ENCODE results near the gene AREG.

DNA sequence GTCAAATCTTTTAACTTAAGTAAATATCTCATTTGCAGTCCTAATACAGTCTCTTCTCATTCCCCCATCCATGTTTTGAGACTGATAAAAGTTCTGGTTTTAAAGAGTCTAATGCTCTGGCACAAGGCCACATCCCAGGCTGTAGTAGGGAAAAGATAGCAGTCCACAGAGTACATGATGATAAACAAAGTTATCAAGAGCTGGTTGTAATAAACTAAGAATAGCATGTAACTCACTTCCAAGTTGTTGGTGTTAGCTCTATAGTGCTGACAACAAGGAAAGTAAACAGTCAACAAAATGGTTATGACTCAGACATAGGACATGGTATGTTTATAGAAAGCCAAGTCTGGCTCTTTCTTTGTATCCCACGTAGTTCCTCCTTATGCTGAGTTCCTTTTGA lies 21.8 kb upstream of the AREG start:
- TF ChIP-seq, protein P1, sequence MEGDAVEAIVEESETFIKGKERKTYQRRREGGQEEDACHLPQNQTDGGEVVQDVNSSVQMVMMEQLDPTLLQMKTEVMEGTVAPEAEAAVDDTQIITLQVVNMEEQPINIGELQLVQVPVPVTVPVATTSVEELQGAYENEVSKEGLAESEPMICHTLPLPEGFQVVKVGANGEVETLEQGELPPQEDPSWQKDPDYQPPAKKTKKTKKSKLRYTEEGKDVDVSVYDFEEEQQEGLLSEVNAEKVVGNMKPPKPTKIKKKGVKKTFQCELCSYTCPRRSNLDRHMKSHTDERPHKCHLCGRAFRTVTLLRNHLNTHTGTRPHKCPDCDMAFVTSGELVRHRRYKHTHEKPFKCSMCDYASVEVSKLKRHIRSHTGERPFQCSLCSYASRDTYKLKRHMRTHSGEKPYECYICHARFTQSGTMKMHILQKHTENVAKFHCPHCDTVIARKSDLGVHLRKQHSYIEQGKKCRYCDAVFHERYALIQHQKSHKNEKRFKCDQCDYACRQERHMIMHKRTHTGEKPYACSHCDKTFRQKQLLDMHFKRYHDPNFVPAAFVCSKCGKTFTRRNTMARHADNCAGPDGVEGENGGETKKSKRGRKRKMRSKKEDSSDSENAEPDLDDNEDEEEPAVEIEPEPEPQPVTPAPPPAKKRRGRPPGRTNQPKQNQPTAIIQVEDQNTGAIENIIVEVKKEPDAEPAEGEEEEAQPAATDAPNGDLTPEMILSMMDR (conservative IDR thresholded peaks at IDR 0.05 in 1 of 2, IDR thresholded peaks at IDR 0.05 in 1 of 2; ENCODE audit: low read depth in 1 of 2, low read length in 2 of 2) = no peak
- TF ChIP-seq EZH2 (IDR thresholded peaks at IDR 0.05; ENCODE audit: low read length, missing control alignments) = no peak

All from fibroblast of lung (primary cell).